Ishikawa (cell line): ENCODE measurements around the gene PRR33.

Experiments used
- CEBPB ChIP-seq: IDR thresholded peaks from 2 replicates; pipeline ENCODE4 v1.6.1; 2012
- CREB1 ChIP-seq: IDR thresholded peaks from 2 replicates; pipeline ENCODE4 v1.6.1; 2012; ENCODE audit warnings: low read depth
- EGR1 ChIP-seq: IDR thresholded peaks from 2 replicates; pipeline ENCODE4 v1.6.1; 2012
- EP300 ChIP-seq: IDR thresholded peaks from 2 replicates; pipeline ENCODE4 v1.6.1; 2012; ENCODE audit warnings: borderline replicate concordance
- FOXM1 ChIP-seq: IDR thresholded peaks from 2 replicates; pipeline ENCODE4 v1.6.1; 2012; ENCODE audit warnings: low read depth, borderline replicate concordance
- MAX ChIP-seq: IDR thresholded peaks from 2 replicates; pipeline ENCODE4 v1.6.1; 2012
- NFIC ChIP-seq: IDR thresholded peaks from 2 replicates; pipeline ENCODE4 v1.6.1; 2012
- RAD21 ChIP-seq: IDR thresholded peaks from 2 replicates; pipeline ENCODE4 v1.6.1; 2012; ENCODE audit warnings: low read depth
- REST ChIP-seq: IDR thresholded peaks from 2 replicates; pipeline ENCODE4 v1.6.1; 2012; ENCODE audit warnings: low read depth, mild to moderate bottlenecking
- TAF1 ChIP-seq: IDR thresholded peaks from 2 replicates; pipeline ENCODE4 v1.6.1; 2012; ENCODE audit warnings: low read depth, mild to moderate bottlenecking
- TCF12 ChIP-seq: IDR thresholded peaks from 2 replicates; pipeline ENCODE4 v1.6.1; 2012; ENCODE audit warnings: low read depth
- TEAD4 ChIP-seq: IDR thresholded peaks from 2 replicates; pipeline ENCODE4 v1.6.1; 2012
- USF1 ChIP-seq: IDR thresholded peaks from 2 replicates; pipeline ENCODE4 v1.6.1; 2012
- YY1 ChIP-seq: IDR thresholded peaks from 2 replicates; pipeline ENCODE4 v1.6.1; 2012; ENCODE audit warnings: low read depth
- ZBTB7A ChIP-seq: IDR thresholded peaks from 2 replicates; pipeline ENCODE4 v1.6.1; 2012; ENCODE audit warnings: low read depth

PRR33 gene

GRCh38 chr11:1906181-1906580 is 14.5 kb upstream of the PRR33 start:
- no peak for TF ChIP-seq ZBTB7A
- TF ChIP-seq REST = no peak
- TF ChIP-seq NFIC = no peak
- TF ChIP-seq CREB1 = no peak
- TF ChIP-seq RAD21 = no peak
- no peak for TF ChIP-seq FOXM1
- no peak for TF ChIP-seq MAX
- no peak for TF ChIP-seq USF1
- TF ChIP-seq CEBPB = no peak
- no peak for TF ChIP-seq EP300
- TF ChIP-seq TCF12 = no peak
- TF ChIP-seq EGR1 = no peak
- no peak for TF ChIP-seq TEAD4
- TF ChIP-seq TAF1 = no peak
- TF ChIP-seq YY1 = no peak

GRCh38 chr11:1899686-1900085 is 8.0 kb upstream of the PRR33 start:
- TF ChIP-seq CREB1 (no peak), NFIC (no peak), FOXM1 (no peak), EP300 (no peak), YY1 (no peak), RAD21 (no peak), EGR1 (no peak), USF1 (no peak)

GRCh38 chr11:1899090-1899489 is 7.4 kb upstream of the PRR33 start:
- no peak for TF ChIP-seq FOXM1
- no peak for TF ChIP-seq CEBPB
- TF ChIP-seq NFIC = no peak
- no peak for TF ChIP-seq REST
- TF ChIP-seq TCF12 = no peak
- TF ChIP-seq CREB1 = no peak
- TF ChIP-seq EGR1 = no peak
- TF ChIP-seq ZBTB7A = no peak
- no peak for TF ChIP-seq EP300
- TF ChIP-seq RAD21 = no peak
- TF ChIP-seq USF1 = no peak
- TF ChIP-seq YY1 = no peak
- TF ChIP-seq TAF1 = no peak
- no peak for TF ChIP-seq TEAD4
- no peak for TF ChIP-seq MAX

- TF ChIP-seq CEBPB (no peak), NFIC (no peak), CREB1 (no peak), TEAD4 (no peak), RAD21 (no peak), MAX (no peak), YY1 (no peak), REST (no peak), EGR1 (no peak), ZBTB7A (no peak), TAF1 (no peak), FOXM1 (no peak), USF1 (no peak)
These were observed 5.2 kb upstream of the PRR33 start for GRCh38 chr11:1896923-1897322.
